Keratinocyte (primary cell): ENCODE data around the gene SH3D21. TPM values are rescaled to one million over a fixed set of nuclear protein-coding genes. Genes with fewer than 3 reads are reported as not detected.

ENCODE experiments used
- DNase-seq: peaks from one replicate; pipeline ENCODE4 v3.0.0-alpha.2; 2011; ENCODE audit warnings: low read depth, missing footprints, low spot score
- FAIRE-seq: peaks from 2 replicates; lab custom pipeline; 2011; peaks lifted over from hg19 to GRCh38; lab: Jason Lieb, UNC
- H2AFZ ChIP-seq: 2 replicates; pipeline ENCODE4 v1.6.0; 2012; ENCODE audit warnings: low read length, control low read depth, inconsistent platforms; ENCODE audit not compliant: control insufficient read depth
- H3K27ac ChIP-seq: 2 replicates; pipeline ENCODE4 v1.5.1; 2011; ENCODE audit warnings: low read length; ENCODE audit not compliant: control insufficient read depth, insufficient read depth
- H3K27me3 ChIP-seq: 3 replicates; pipeline ENCODE4 v1.6.0; 2011; ENCODE audit warnings: low read length; ENCODE audit not compliant: control insufficient read depth, insufficient read depth; ENCODE audit errors: extremely low read depth
- H3K36me3 ChIP-seq, 2 experiments: 2 replicates in 1 of 2; 3 replicates in 1 of 2; pipeline ENCODE4 v1.5.1; 2011; ENCODE audit warnings: low read length in 2 of 2, mild to moderate bottlenecking in 1 of 2; ENCODE audit not compliant: control insufficient read depth in 2 of 2, insufficient read depth in 2 of 2; ENCODE audit errors: extremely low read depth in 1 of 2
- H3K4me1 ChIP-seq: 3 replicates; pipeline ENCODE4 v1.5.1; 2011; ENCODE audit warnings: low read length; ENCODE audit not compliant: control insufficient read depth, insufficient read depth; ENCODE audit errors: extremely low read depth
- H3K4me2 ChIP-seq: 3 replicates; pipeline ENCODE4 v1.6.0; 2011; ENCODE audit warnings: low read depth, low read length; ENCODE audit not compliant: control insufficient read depth, insufficient read depth; ENCODE audit errors: extremely low read depth
- H3K4me3 ChIP-seq, 3 experiments: fragments of 200-600 bp in 1 of 3; sonication (generic) in 1 of 3; 2 replicates in 2 of 3; 3 replicates in 1 of 3; pipeline ENCODE4 v1.5.1; 2011 to 2016; ENCODE audit warnings: low read length in 3 of 3, mild to moderate bottlenecking in 3 of 3, control low read depth in 2 of 3, inconsistent platforms in 1 of 3, low read depth in 1 of 3, mixed read lengths in 1 of 3, mixed run types in 1 of 3, moderate library complexity in 1 of 3; ENCODE audit not compliant: control insufficient read depth in 2 of 3, insufficient read depth in 2 of 3; ENCODE audit errors: extremely low read depth in 1 of 3
- H3K79me2 ChIP-seq: 2 replicates; pipeline ENCODE4 v1.6.0; 2012; ENCODE audit warnings: low read length; ENCODE audit not compliant: control insufficient read depth, insufficient read depth
- H3K9ac ChIP-seq: 3 replicates; pipeline ENCODE4 v1.6.0; 2011; ENCODE audit warnings: low read length; ENCODE audit not compliant: control insufficient read depth, insufficient read depth; ENCODE audit errors: extremely low read depth
- H3K9me1 ChIP-seq: 3 replicates; pipeline ENCODE4 v1.6.0; 2011; ENCODE audit warnings: low read length; ENCODE audit not compliant: control insufficient read depth, insufficient read depth; ENCODE audit errors: extremely low read depth
- H3K9me3 ChIP-seq: 2 replicates; pipeline ENCODE4 v1.5.1; 2012; ENCODE audit warnings: low read depth, low read length; ENCODE audit not compliant: control insufficient read depth
- H4K20me1 ChIP-seq: 3 replicates; pipeline ENCODE4 v1.6.0; 2011; ENCODE audit warnings: low read length; ENCODE audit not compliant: control insufficient read depth, insufficient read depth; ENCODE audit errors: extremely low read depth
- EZH2 ChIP-seq: IDR thresholded peaks from one replicate; pipeline ENCODE4 v1.6.1; 2012; ENCODE audit warnings: inconsistent platforms, mild to moderate bottlenecking, low read length, moderate library complexity
- dilution Hi-C: fragments of 300-500 bp; cut with MboI; formaldehyde crosslinking; loops from one replicate; pipeline ENCODE4 v1.7.0; 2020; ENCODE audit warnings: low sequenced_read_pairs; ENCODE audit not compliant: extremely low pct_ligation_motif_present
- polyA plus RNA-seq, 5 experiments: library from polyadenylated mRNA; depleted of rRNA in 3 of 5; stranded (reverse) in 3 of 5; stranded (forward) in 1 of 5; unstranded in 1 of 5; fragments of >200 nt; gene quantifications; 1 replicate in 1 of 5; 2 replicates in 3 of 5; 3 replicates in 1 of 5; pipeline versions ENCODE4 v1.2.1 to v1.2.3, GENCODE V29; 2011 to 2012; ENCODE audit warnings: missing spikeins in 2 of 5, low read depth in 1 of 5, low replicate concordance in 1 of 5
- TF ChIP-seq, protein P1 (sequence below), 3 experiments: IDR thresholded peaks in 1 of 3; conservative IDR thresholded peaks in 1 of 3; optimal IDR thresholded peaks in 1 of 3; 2 replicates in 2 of 3; 3 replicates in 1 of 3; pipeline versions ENCODE3 to v1.5.1; 2011; ENCODE audit warnings: low read length in 3 of 3, mild to moderate bottlenecking in 3 of 3, moderate library complexity in 2 of 3, control low read depth in 1 of 3, inconsistent platforms in 1 of 3; ENCODE audit not compliant: insufficient read depth in 2 of 3; ENCODE audit errors: extremely low read depth in 1 of 3

Gene SH3D21
- polyA plus RNA-seq, 1 donor (not counting 4 experiments of a cell fraction or from before 2014, with no cell fraction given), result 7.1 TPM

DNA sequence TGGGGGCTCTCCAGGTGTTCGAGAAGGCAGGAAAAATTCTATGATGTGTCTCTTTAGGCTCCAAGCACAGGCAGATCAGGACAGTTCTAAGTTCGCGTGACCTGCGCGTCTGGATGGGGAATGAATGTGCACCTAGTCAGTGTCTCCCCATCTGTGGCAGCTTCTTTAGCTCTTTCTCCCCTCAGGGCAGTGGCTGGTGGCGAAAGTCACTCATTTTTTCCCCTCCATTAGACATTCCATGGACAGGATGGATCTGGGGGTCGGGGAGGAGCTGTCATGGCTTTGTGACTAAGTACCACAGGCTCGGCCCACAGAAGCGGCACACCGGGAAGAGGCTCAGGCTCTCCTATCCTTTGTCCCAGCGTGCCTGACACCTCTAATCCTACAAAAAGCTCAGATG lies 48.3 kb downstream of the SH3D21 start:
- TF ChIP-seq EZH2, result no peak
- TF ChIP-seq, protein P1, sequence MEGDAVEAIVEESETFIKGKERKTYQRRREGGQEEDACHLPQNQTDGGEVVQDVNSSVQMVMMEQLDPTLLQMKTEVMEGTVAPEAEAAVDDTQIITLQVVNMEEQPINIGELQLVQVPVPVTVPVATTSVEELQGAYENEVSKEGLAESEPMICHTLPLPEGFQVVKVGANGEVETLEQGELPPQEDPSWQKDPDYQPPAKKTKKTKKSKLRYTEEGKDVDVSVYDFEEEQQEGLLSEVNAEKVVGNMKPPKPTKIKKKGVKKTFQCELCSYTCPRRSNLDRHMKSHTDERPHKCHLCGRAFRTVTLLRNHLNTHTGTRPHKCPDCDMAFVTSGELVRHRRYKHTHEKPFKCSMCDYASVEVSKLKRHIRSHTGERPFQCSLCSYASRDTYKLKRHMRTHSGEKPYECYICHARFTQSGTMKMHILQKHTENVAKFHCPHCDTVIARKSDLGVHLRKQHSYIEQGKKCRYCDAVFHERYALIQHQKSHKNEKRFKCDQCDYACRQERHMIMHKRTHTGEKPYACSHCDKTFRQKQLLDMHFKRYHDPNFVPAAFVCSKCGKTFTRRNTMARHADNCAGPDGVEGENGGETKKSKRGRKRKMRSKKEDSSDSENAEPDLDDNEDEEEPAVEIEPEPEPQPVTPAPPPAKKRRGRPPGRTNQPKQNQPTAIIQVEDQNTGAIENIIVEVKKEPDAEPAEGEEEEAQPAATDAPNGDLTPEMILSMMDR (optimal IDR thresholded peaks at IDR 0.05 in 1 of 3, IDR thresholded peaks at IDR 0.05 in 1 of 3, conservative IDR thresholded peaks at IDR 0.05 in 1 of 3; ENCODE audit: extremely low read depth in 1 of 3, insufficient read depth in 2 of 3, low read length in 3 of 3), result no peak
- no peak overlapping the region for H3K4me2 ChIP-seq
- H3K9me3 ChIP-seq, result no peaks in the 10 kb centered on the region
- H3K9me1 ChIP-seq, result peaks cover 6% of the 10 kb centered on the region
- H3K27me3 ChIP-seq, result no peaks in the 10 kb centered on the region
- peaks cover 42% of the 10 kb centered on the region for H3K4me1 ChIP-seq
- H4K20me1 ChIP-seq, result no peaks in the 10 kb centered on the region
- peaks cover 48 to 52% of the 10 kb centered on the region in 2 experiments for H3K36me3 ChIP-seq
- H3K4me3 ChIP-seq, result no peak overlapping the region
- FAIRE-seq (no peak), DNase-seq (no peak)
- H3K79me2 ChIP-seq, result no peaks in the 10 kb centered on the region
- dilution Hi-C loops, result no loop called here
- H2AFZ ChIP-seq, result no peak overlapping the region
- H3K9ac ChIP-seq, result no peak overlapping the region
- H3K27ac ChIP-seq, result no peak overlapping the region

DNA sequence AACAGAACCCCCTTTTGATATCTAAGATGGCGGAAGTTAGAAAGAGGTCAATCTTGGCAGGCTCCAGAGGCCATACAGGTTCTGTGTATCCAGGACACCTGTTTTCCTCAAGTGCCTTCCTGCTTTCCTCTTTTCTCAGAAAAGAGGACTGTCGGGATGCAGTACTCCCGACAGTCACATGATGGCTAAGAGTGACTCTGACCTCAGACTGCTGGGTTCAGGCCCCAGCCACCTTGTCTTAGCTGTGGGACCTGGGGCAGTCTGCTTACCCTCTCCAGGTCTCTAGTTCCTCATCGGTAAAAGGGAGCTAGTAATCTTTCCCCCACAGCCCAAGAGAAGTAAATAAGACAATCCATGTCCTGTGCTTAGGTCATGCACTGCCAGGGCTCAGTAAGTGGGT lies 49.6 kb downstream of the SH3D21 start:
- H3K4me1 ChIP-seq, result peaks cover 28% of the 10 kb centered on the region
- H3K9me3 ChIP-seq, result no peaks in the 10 kb centered on the region
- no peak overlapping the region for H3K27ac ChIP-seq
- FAIRE-seq (no peak), DNase-seq (no peak)
- no peak overlapping the region for H3K4me2 ChIP-seq
- no peak overlapping the region for H3K9ac ChIP-seq
- H3K9me1 ChIP-seq, result peaks cover 2% of the 10 kb centered on the region
- H2AFZ ChIP-seq, result no peak overlapping the region
- dilution Hi-C loops, result no loop called here
- H3K79me2 ChIP-seq, result no peaks in the 10 kb centered on the region
- H3K27me3 ChIP-seq, result no peaks in the 10 kb centered on the region
- H3K4me3 ChIP-seq, result no peak overlapping the region
- peaks cover 53% of the 10 kb centered on the region in 2 experiments for H3K36me3 ChIP-seq
- TF ChIP-seq EZH2, result no peak
- TF ChIP-seq, protein P1 (optimal IDR thresholded peaks at IDR 0.05 in 1 of 3, IDR thresholded peaks at IDR 0.05 in 1 of 3, conservative IDR thresholded peaks at IDR 0.05 in 1 of 3; ENCODE audit: extremely low read depth in 1 of 3, insufficient read depth in 2 of 3, low read length in 3 of 3), result no peak
- no peaks in the 10 kb centered on the region for H4K20me1 ChIP-seq
